Spleen (tissue), 7 donors: ENCODE data around the gene RNF43.

Experiments used
- POLR2A ChIP-seq, 3 donors: fragments of 450-650 bp; IDR thresholded peaks; one replicate each; pipeline ENCODE4 v1.5.1; 2017; ENCODE audit warnings: antibody characterized with exemption in 3 of 3, mild to moderate bottlenecking in 1 of 3
- POLR2AphosphoS5 ChIP-seq, 3 donors: sonication (generic); formaldehyde crosslinking; IDR thresholded peaks; one replicate each; pipeline ENCODE4 v1.5.1; 2017; ENCODE audit warnings: antibody characterized with exemption in 3 of 3
- TF ChIP-seq, protein P1 (sequence below), 11 experiments: fragments of 200-600 bp in 7 of 11; fragments of 450-650 bp in 4 of 11; sonication (generic) in 4 of 11; IDR thresholded peaks in 8 of 11; conservative IDR thresholded peaks in 3 of 11; 1 replicate in 7 of 11; 2 replicates in 4 of 11; pipeline versions ENCODE4 v1.4.0 to v1.8.0; 2016 to 2021; ENCODE audit warnings: antibody characterized with exemption in 11 of 11, inconsistent platforms in 4 of 11, mild to moderate bottlenecking in 1 of 11
- donor health status: DM: no; HTN: no; CAD: no; lungs with moderate emphysema.
- donor health status: DM: no; HTN: no; CAD: no.
- donor health status: DM: no; HTN: no; CAD: no.

DNA sequence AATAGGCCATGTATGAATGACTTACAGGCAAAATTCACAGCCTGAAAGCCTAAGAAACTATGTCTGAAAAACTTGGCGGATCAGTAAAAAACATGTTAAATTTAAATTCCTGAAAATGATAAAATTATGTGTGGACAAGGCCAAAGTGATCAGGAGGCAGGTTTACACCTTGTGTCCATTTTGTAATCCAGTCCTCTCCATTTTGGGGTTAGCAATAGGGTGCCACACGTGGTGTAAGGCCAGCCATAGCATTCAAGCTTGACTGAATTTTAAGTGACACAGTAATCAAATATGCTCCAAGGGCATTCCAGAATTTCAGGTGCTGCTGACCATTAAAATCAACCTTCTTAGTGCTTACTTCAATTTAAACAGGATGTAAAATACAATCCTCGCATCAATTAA is 2.7 kb downstream of the RNF43 start:
- TF ChIP-seq, protein P1, sequence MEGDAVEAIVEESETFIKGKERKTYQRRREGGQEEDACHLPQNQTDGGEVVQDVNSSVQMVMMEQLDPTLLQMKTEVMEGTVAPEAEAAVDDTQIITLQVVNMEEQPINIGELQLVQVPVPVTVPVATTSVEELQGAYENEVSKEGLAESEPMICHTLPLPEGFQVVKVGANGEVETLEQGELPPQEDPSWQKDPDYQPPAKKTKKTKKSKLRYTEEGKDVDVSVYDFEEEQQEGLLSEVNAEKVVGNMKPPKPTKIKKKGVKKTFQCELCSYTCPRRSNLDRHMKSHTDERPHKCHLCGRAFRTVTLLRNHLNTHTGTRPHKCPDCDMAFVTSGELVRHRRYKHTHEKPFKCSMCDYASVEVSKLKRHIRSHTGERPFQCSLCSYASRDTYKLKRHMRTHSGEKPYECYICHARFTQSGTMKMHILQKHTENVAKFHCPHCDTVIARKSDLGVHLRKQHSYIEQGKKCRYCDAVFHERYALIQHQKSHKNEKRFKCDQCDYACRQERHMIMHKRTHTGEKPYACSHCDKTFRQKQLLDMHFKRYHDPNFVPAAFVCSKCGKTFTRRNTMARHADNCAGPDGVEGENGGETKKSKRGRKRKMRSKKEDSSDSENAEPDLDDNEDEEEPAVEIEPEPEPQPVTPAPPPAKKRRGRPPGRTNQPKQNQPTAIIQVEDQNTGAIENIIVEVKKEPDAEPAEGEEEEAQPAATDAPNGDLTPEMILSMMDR (IDR thresholded peaks at IDR 0.05 in 8 of 11, conservative IDR thresholded peaks at IDR 0.05 in 3 of 11) = no peak
- no peak for TF ChIP-seq POLR2A (IDR thresholded peaks at IDR 0.05)
- no peak for TF ChIP-seq POLR2AphosphoS5 (IDR thresholded peaks at IDR 0.05)
